NB4 (cell line): ENCODE measurements around the gene MED22.

Experiments
- CTCF ChIP-seq: IDR thresholded peaks from one replicate; pipeline ENCODE4 v1.5.1; 2012; ENCODE audit warnings: low read depth, low read length
- MYC ChIP-seq: IDR thresholded peaks from 2 replicates; pipeline ENCODE4 v1.6.1; 2011; ENCODE audit warnings: low read depth, low read length

GRCh38 chr9:133382507-133383141 lies 34.7 kb upstream of the MED22 start:
- TF ChIP-seq MYC (no peak), CTCF (no peak)
